Astrocyte (in vitro differentiated cells and primary cell): Measurements from ENCODE around the gene SLC26A6. TPM values are rescaled to one million over a fixed set of nuclear protein-coding genes. Genes with fewer than 3 reads are reported as not detected.

Experiments
- DNase-seq: peaks from one replicate; pipeline ENCODE4 v3.0.0-alpha.2; 2010; ENCODE audit warnings: low read depth
- FAIRE-seq: peaks from 2 replicates; lab custom pipeline; 2011; peaks lifted over from hg19 to GRCh38; lab: Jason Lieb, UNC
- H2AFZ ChIP-seq: 2 replicates; pipeline ENCODE4 v1.6.0; 2012; ENCODE audit warnings: low read depth, low read length, inconsistent platforms
- H3K27ac ChIP-seq: 2 replicates; pipeline ENCODE4 v1.5.1; 2011; ENCODE audit warnings: low read depth, low read length, inconsistent platforms
- H3K27me3 ChIP-seq: 2 replicates; pipeline ENCODE4 v1.6.0; 2011; ENCODE audit warnings: low read length, inconsistent platforms; ENCODE audit not compliant: insufficient read depth
- H3K36me3 ChIP-seq: 2 replicates; pipeline ENCODE4 v1.5.1; 2011; ENCODE audit warnings: low read length, inconsistent platforms; ENCODE audit not compliant: insufficient read depth
- H3K4me1 ChIP-seq: 2 replicates; pipeline ENCODE4 v1.5.1; 2011; ENCODE audit warnings: low read length, inconsistent platforms; ENCODE audit not compliant: insufficient read depth
- H3K4me2 ChIP-seq: 2 replicates; pipeline ENCODE4 v1.6.0; 2012; ENCODE audit warnings: low read length, inconsistent platforms
- H3K4me3 ChIP-seq: 2 replicates; pipeline ENCODE4 v1.5.1; 2011; ENCODE audit warnings: low read depth, mild to moderate bottlenecking, low read length, inconsistent platforms; ENCODE audit not compliant: insufficient read depth
- H3K79me2 ChIP-seq: 2 replicates; pipeline ENCODE4 v1.6.0; 2012; ENCODE audit warnings: mild to moderate bottlenecking, low read length, inconsistent platforms; ENCODE audit not compliant: insufficient read depth
- H3K9ac ChIP-seq: 2 replicates; pipeline ENCODE4 v1.6.0; 2012; ENCODE audit warnings: mild to moderate bottlenecking, low read length, inconsistent platforms
- H3K9me3 ChIP-seq: 2 replicates; pipeline ENCODE4 v1.5.1; 2012; ENCODE audit warnings: low read depth, mild to moderate bottlenecking, low read length, inconsistent platforms; ENCODE audit not compliant: insufficient read depth
- H4K20me1 ChIP-seq: 2 replicates; pipeline ENCODE4 v1.6.0; 2012; ENCODE audit warnings: low read length, inconsistent platforms; ENCODE audit not compliant: insufficient read depth
- H3K27ac Mint-ChIP-seq: one replicate; pipeline ENCODE4 v1.8.0; 2021; ENCODE audit warnings: mild to moderate bottlenecking, mixed read lengths; ENCODE audit not compliant: unreplicated experiment
- H3K27me3 Mint-ChIP-seq: one replicate; pipeline ENCODE4 v1.8.0; 2021; ENCODE audit warnings: low read depth, mixed read lengths; ENCODE audit not compliant: unreplicated experiment
- H3K36me3 Mint-ChIP-seq: one replicate; pipeline ENCODE4 v1.8.0; 2021; ENCODE audit warnings: low read depth, mixed read lengths; ENCODE audit not compliant: unreplicated experiment
- H3K4me1 Mint-ChIP-seq: one replicate; pipeline ENCODE4 v1.8.0; 2021; ENCODE audit warnings: low read depth, mixed read lengths; ENCODE audit not compliant: unreplicated experiment
- H3K4me3 Mint-ChIP-seq: one replicate; pipeline ENCODE4 v1.8.0; 2021; ENCODE audit warnings: mild to moderate bottlenecking, moderate library complexity, mixed read lengths; ENCODE audit not compliant: unreplicated experiment
- H3K9me3 Mint-ChIP-seq: one replicate; pipeline ENCODE4 v1.8.0; 2021; ENCODE audit warnings: mild to moderate bottlenecking, mixed read lengths; ENCODE audit not compliant: unreplicated experiment
- CTCF ChIP-seq: IDR thresholded peaks from 2 replicates; pipeline ENCODE4 v1.5.1; 2011; ENCODE audit warnings: low read depth, mild to moderate bottlenecking, inconsistent platforms, low read length, moderate library complexity; ENCODE audit not compliant: insufficient read depth
- EZH2 ChIP-seq: IDR thresholded peaks from 2 replicates; pipeline ENCODE4 v1.6.1; 2012; ENCODE audit warnings: mild to moderate bottlenecking, low read length, inconsistent platforms; ENCODE audit not compliant: insufficient read depth
- total RNA-seq: library from RNA; stranded (reverse); gene quantifications from 2 replicates; pipeline ENCODE4 v1.2.1, GENCODE V29; 2021

Gene SLC26A6
- total RNA-seq, 1 donor from 2014 or later = 32.0 TPM

- peaks cover 10% of the 10 kb centered on the region for H3K27me3 Mint-ChIP-seq
- Histone ChIP-seq H4K20me1 (peaks cover 3% of the 10 kb centered on the region), H3K27ac (no peak overlapping the region), H3K36me3 (no peaks in the 10 kb centered on the region), H3K9ac (no peak overlapping the region), H3K27me3 (no peaks in the 10 kb centered on the region), H3K4me2 (no peak overlapping the region), H3K4me3 (no peak overlapping the region), H2AFZ (no peak overlapping the region), H3K4me1 (no peaks in the 10 kb centered on the region), H3K9me3 (no peaks in the 10 kb centered on the region), H3K79me2 (no peaks in the 10 kb centered on the region)
- H3K4me3 Mint-ChIP-seq = no peak overlapping the region
- TF ChIP-seq EZH2 (no peak), CTCF (no peak)
- peaks cover 32% of the 10 kb centered on the region for H3K36me3 Mint-ChIP-seq
- no peak overlapping the region for H3K27ac Mint-ChIP-seq
- FAIRE-seq (no peak), DNase-seq (no peak)
- no peaks in the 10 kb centered on the region for H3K4me1 Mint-ChIP-seq
- H3K9me3 Mint-ChIP-seq = peaks cover 3% of the 10 kb centered on the region
Measured at GRCh38 chr3:48652923-48653715, 17.9 kb upstream of the SLC26A6 start.

GRCh38 chr3:48651771-48652170, 16.5 kb upstream of the SLC26A6 start:
- Mint-ChIP-seq H3K9me3 (peaks cover 3% of the 10 kb centered on the region), H3K36me3 (peaks cover 26% of the 10 kb centered on the region), H3K4me1 (no peaks in the 10 kb centered on the region), H3K27me3 (peaks cover 10% of the 10 kb centered on the region), H3K4me3 (no peak overlapping the region), H3K27ac (no peak overlapping the region)
- no peaks in the 10 kb centered on the region for H3K79me2 ChIP-seq
- H3K27me3 ChIP-seq = no peaks in the 10 kb centered on the region
- no peak overlapping the region for H3K4me3 ChIP-seq
- no peaks in the 10 kb centered on the region for H3K4me1 ChIP-seq
- H3K27ac ChIP-seq = no peak overlapping the region
- H3K9me3 ChIP-seq = no peaks in the 10 kb centered on the region
- H4K20me1 ChIP-seq = peaks cover 3% of the 10 kb centered on the region
- no peaks in the 10 kb centered on the region for H3K36me3 ChIP-seq
- no peak overlapping the region for H3K9ac ChIP-seq
- TF ChIP-seq CTCF (no peak), EZH2 (no peak)
- H2AFZ ChIP-seq = no peak overlapping the region
- no peak overlapping the region for H3K4me2 ChIP-seq
- DNase-seq (no peak), FAIRE-seq (no peak)

- Histone ChIP-seq H3K79me2 (no peaks in the 10 kb centered on the region), H3K27me3 (no peaks in the 10 kb centered on the region), H3K9me3 (no peaks in the 10 kb centered on the region), H3K27ac (no peak overlapping the region), H3K36me3 (no peaks in the 10 kb centered on the region), H3K9ac (no peak overlapping the region), H2AFZ (no peak overlapping the region), H3K4me1 (no peaks in the 10 kb centered on the region), H3K4me2 (no peak overlapping the region), H4K20me1 (peaks cover 3% of the 10 kb centered on the region), H3K4me3 (no peak overlapping the region)
- H3K27me3 Mint-ChIP-seq = peaks cover 16% of the 10 kb centered on the region
- DNase-seq = no peak
- H3K27ac Mint-ChIP-seq = no peak overlapping the region
- H3K4me1 Mint-ChIP-seq = no peaks in the 10 kb centered on the region
- H3K4me3 Mint-ChIP-seq = no peak overlapping the region
- no peak for TF ChIP-seq CTCF
- no peak for TF ChIP-seq EZH2
- H3K36me3 Mint-ChIP-seq = peaks cover 26% of the 10 kb centered on the region
- no peak for FAIRE-seq
- peaks cover 3% of the 10 kb centered on the region for H3K9me3 Mint-ChIP-seq
Measured at GRCh38 chr3:48650723-48651122, 15.5 kb upstream of the SLC26A6 start.
